Kidney (tissue), 14 donors: Measurements from ENCODE around the gene FAM210A. TPM values are rescaled to one million over a fixed set of nuclear protein-coding genes. Genes with fewer than 3 reads are reported as not detected.
"Not testable (repeated sequence)": the region's sequence is repeated elsewhere in the genome, so short reads cannot be mapped to it uniquely, and the experiment has no call there.

Source experiments
- DNase-seq, 5 donors: peaks; one replicate each; pipeline ENCODE4 v3.0.0-alpha.2; 2013 to 2020
- FAIRE-seq: peaks from 2 replicates; lab custom pipeline; 2012; peaks lifted over from hg19 to GRCh38; lab: Jason Lieb, UNC
- H3K27ac ChIP-seq, 2 donors: one replicate each; pipeline ENCODE4 v1.7.0; 2013; ENCODE audit warnings: low read depth in 2 of 2, low read length in 2 of 2, inconsistent platforms in 1 of 2
- H3K27me3 ChIP-seq: one replicate; pipeline ENCODE4 v1.7.1; 2013; ENCODE audit warnings: low read length, inconsistent platforms; ENCODE audit not compliant: control insufficient read depth, insufficient read depth
- H3K36me3 ChIP-seq, 3 donors: one replicate each; pipeline versions ENCODE4 v1.7.0 to v1.7.1; 2013; ENCODE audit warnings: low read length in 3 of 3, control low read depth in 1 of 3, inconsistent platforms in 1 of 3; ENCODE audit not compliant: insufficient read depth in 3 of 3, control insufficient read depth in 2 of 3
- H3K4me1 ChIP-seq, 3 donors: one replicate each; pipeline versions ENCODE4 v1.7.0 to v1.7.1; 2013; ENCODE audit warnings: low read length in 3 of 3, inconsistent platforms in 1 of 3, low read depth in 1 of 3; ENCODE audit not compliant: control insufficient read depth in 2 of 3, insufficient read depth in 2 of 3
- H3K4me3 ChIP-seq, 3 donors: one replicate each; pipeline versions ENCODE4 v1.7.0 to v1.8.1; 2013; ENCODE audit warnings: low read length in 3 of 3, control low read depth in 1 of 3, inconsistent platforms in 1 of 3
- H3K9ac ChIP-seq, 3 donors: one replicate each; pipeline versions ENCODE4 v1.7.0 to v1.7.1; 2013; ENCODE audit warnings: low read length in 3 of 3, control low read depth in 1 of 3, inconsistent platforms in 1 of 3
- H3K9me3 ChIP-seq, 3 donors: one replicate each; pipeline versions ENCODE4 v1.7.0 to v1.7.1; 2013; ENCODE audit warnings: low read length in 3 of 3, control low read depth in 1 of 3, inconsistent platforms in 1 of 3; ENCODE audit not compliant: control insufficient read depth in 2 of 3, insufficient read depth in 1 of 3
- CTCF ChIP-seq: IDR thresholded peaks from 3 replicates; pipeline ENCODE4 v1.5.1; 2012; ENCODE audit warnings: mild to moderate bottlenecking, moderate library complexity, borderline replicate concordance; ENCODE audit not compliant: insufficient read depth; ENCODE audit errors: extremely low read depth
- intact Hi-C: fragments of 100-400 bp; cut with DNase I; formaldehyde crosslinking; loops from one replicate; pipeline ENCODE4 v1.11.1; 2022
- polyA plus RNA-seq: library from polyadenylated mRNA; stranded (reverse); fragments of 350-450 nt; fragmentation: Illumina TruSeq; extraction: RNeasy Lipid Tissue Mini Kit (QIAGEN cat#74804); gene quantifications from one replicate; pipeline ENCODE4 v1.2.3, GENCODE V29; 2014; ENCODE audit warnings: low read depth, low replicate concordance; ENCODE audit not compliant: insufficient read depth
- total RNA-seq: library from RNA; stranded (reverse); fragmentation: NEBNext Ultra II Directional; extraction: Animal tissue kit (Norgen Biotek cat#: 25700); gene quantifications from one replicate; pipeline ENCODE4 v1.2.1, GENCODE V29; 2021
- donor health status: control.
- donor health status: control.
- donor health status: control.
- donor health status: control.
- donor health status: control.
- donor health status: DM: yes; HTN: yes; CAD: no.
- donor health status: Normal renal cell carcinoma (clear cell type).

The FAM210A gene
- total and polyA plus RNA-seq, 2 donors from 2014 or later, result 13.7 to 18.0 TPM

- intact Hi-C loops, result no loop called here
- H3K4me1 ChIP-seq, result no peaks in the 10 kb centered on the region
- H3K9me3 ChIP-seq, result no peaks in the 10 kb centered on the region
- H3K36me3 ChIP-seq, result peaks cover 6 to 40% (median 26%) of the 10 kb centered on the region in 3 donors
- FAIRE-seq, result no peak
- no peak for DNase-seq
- no peak overlapping the region for H3K4me3 ChIP-seq
- H3K27me3 ChIP-seq, result no peaks in the 10 kb centered on the region
- no peak overlapping the region for H3K9ac ChIP-seq
- no peak overlapping the region for H3K27ac ChIP-seq
- no peak for TF ChIP-seq CTCF
Measured at GRCh38 chr18:13756671-13757070, 30.3 kb upstream of the FAM210A start.

- no peaks in the 10 kb centered on the region for H3K27me3 ChIP-seq
- no peak overlapping the region for H3K9ac ChIP-seq
- no peak for DNase-seq
- H3K27ac ChIP-seq, result no peak overlapping the region
- TF ChIP-seq CTCF, result no peak
- intact Hi-C loops, result no loop called here
- no peaks in the 10 kb centered on the region for H3K9me3 ChIP-seq
- FAIRE-seq, result no peak
- H3K36me3 ChIP-seq, result peaks cover 6 to 40% (median 24%) of the 10 kb centered on the region in 3 donors
- H3K4me3 ChIP-seq, result no peak overlapping the region
- no peaks in the 10 kb centered on the region for H3K4me1 ChIP-seq
Measured at GRCh38 chr18:13756261-13756660, 29.9 kb upstream of the FAM210A start.

- H3K9me3 ChIP-seq, DNase-seq, intact Hi-C loops, FAIRE-seq, H3K4me1 ChIP-seq, H3K27me3 ChIP-seq, H3K4me3 ChIP-seq, H3K9ac ChIP-seq, H3K27ac ChIP-seq: not testable (repeated sequence)
- peaks cover 13 to 40% (median 17%) of the 10 kb centered on the region in 3 donors for H3K36me3 ChIP-seq
Measured at GRCh38 chr18:13751599-13751998, 25.2 kb upstream of the FAM210A start.

- H3K27me3 ChIP-seq, result no peaks in the 10 kb centered on the region
- H3K4me1 ChIP-seq, result no peaks in the 10 kb centered on the region
- intact Hi-C loops, result no loop called here
- H3K36me3 ChIP-seq, result peaks cover 10 to 35% (median 21%) of the 10 kb centered on the region in 3 donors
- DNase-seq (no peak), FAIRE-seq (no peak)
- H3K9ac ChIP-seq, result no peak overlapping the region
- no peak overlapping the region for H3K4me3 ChIP-seq
- H3K9me3 ChIP-seq, result no peaks in the 10 kb centered on the region
- no peak for TF ChIP-seq CTCF
- no peak overlapping the region for H3K27ac ChIP-seq
Measured at GRCh38 chr18:13746633-13747032, 20.3 kb upstream of the FAM210A start.
